GM04504 (cell line): Measurements from ENCODE around the gene DLK1.

Experiments used
- DNase-seq: peaks from one replicate; pipeline ENCODE4 v3.0.0-alpha.2; 2012; ENCODE audit warnings: low read depth

The DLK1 gene

DNA sequence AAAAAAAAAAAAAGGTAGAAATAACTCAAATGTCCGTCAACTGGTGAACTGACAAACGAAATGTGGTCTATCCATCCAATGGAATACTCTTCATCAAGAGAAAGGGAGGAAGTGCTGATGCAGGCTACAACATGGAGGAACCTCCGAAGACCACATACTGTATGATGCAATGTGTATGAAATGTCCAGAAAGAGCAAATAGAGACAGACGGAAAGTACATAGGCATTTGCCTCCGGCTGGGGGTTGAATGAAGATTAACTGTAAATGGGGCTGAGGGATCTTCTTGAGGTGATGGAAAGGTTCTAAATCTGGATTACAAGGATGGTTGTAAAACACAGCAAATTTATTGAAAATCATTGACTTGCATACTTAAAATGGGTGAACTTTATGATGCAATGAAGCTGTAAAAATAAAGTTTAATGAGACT lies 35.4 kb downstream of the DLK1 start:
- no peak for DNase-seq

- DNase-seq, result no peak
These were observed 36.2 kb downstream of the DLK1 start for GRCh38 chr14:100762901-100763300.

GRCh38 chr14:100764471-100765115 lies 37.9 kb downstream of the DLK1 start:
- DNase-seq, result no peak

DNA sequence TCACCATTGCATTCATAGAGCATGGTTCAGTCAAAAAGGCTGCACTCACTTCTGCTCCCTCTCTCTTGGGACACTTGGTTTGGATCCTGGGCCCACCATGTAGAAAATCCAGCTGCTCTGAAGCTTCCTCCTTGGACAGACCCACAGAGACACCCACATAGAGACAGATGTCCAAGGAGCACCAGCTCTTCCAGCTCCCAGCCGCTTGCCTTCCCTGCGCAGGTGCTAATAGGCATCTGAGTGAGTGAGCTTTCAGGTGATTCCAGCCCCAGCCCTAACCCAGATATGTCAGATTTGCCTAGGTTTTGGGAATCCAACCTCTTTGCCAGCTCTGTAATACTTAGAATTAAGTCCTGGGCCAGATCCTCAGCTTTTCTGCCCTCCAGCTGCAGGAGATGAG lies 38.6 kb downstream of the DLK1 start:
- DNase-seq, result no peak

DNA sequence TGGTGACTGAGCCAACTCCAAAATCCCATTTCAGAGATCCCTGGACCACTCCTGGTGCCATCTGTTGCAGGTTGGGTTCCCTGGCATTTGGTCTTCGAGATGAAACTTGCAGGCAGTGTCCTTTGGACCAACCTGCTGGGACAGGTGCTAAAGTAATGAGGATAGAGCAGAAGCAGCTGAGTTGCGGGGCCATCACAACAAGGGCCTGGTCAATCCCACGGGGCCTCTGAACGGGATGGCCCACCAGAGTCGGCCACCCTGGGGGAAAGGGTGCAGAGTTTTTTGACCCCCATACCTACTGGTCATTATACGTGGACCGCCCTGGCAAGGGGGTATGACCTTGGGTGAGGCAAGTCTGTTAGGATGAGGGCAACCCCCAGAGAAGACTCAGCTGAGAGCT lies 39.3 kb downstream of the DLK1 start:
- no peak for DNase-seq

DNA sequence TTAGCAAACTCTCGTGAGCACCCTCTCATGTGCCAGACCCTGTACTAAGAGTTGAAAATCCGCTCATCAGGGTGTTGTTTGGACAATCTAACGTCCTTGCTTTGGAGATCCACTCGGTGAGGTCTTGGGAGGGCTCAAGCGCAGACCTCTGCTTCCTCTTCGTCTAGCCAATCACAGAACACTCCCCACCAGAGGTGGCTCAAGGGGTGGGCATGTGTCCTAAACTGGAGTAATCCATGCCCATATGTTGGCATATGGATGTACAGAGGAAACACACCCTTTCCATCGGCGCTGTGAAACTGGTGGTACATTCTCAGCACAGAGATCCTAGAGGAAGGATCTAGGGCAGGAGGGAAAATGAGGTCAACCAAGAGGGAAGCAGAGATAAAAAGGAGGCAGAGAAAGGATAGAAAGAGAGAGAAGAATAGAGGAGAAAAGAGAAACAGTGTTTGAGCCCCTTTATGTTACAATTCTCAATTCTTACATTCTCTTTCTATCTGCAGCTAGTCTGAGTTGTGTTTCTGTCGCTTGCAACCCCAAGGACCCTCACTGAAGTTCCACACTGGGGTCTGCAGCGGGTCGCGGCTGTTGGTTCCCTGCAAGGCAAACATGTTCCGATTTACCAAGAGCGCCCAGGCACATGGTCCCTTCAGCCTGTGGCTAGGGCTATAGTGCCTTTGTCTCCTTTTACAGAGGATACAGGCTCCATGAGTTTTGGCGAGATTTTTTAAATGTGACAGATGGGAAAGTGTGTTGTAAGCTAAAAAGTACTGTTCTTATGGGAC lies 40.5 kb downstream of the DLK1 start:
- no peak for DNase-seq

- no peak for DNase-seq
These were observed 41.3 kb downstream of the DLK1 start for GRCh38 chr14:100767788-100768536.

DNA sequence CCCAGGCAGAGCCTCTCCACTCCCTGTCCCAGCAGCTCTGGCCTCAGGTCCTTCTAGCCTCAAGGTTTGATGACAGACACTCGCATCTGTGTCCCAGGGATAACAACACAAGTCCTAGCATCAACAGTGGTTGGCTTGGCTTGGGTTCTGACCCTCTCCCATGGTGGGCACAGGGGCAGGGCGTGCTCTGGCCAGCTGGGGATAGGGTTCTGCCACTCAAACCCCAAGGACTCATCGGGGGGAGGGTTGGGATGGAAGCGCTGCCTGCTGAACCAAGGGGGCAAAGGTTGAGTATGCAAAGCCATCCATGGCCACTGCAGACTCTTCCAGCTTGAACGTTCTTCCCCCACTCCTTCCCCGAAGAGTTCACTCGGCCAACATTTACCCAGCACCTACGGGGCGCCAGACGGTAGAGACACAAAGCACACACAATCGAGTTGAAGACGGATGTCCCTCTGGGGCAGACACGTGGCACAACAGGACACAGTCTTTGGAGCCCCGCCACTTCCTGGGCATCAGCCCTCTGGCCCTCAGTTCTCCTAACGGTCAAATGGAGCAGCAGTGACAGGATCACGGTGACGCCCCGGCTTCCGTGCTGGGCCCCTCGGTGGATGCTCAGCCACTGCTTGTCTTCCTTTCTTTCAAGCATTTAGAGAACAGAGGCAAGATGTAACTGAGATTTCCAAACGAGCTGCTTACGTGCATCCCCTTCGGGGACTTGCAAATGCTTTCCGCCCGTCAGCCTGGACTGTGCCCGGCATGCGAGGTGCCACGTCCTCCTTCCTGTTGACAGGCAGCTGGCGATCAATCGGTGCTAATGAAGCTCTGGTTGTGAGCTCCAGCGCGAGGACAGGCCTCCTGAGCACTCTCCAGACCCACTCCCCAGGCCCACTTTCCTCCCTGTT lies 42.6 kb downstream of the DLK1 start:
- no peak for DNase-seq

DNA sequence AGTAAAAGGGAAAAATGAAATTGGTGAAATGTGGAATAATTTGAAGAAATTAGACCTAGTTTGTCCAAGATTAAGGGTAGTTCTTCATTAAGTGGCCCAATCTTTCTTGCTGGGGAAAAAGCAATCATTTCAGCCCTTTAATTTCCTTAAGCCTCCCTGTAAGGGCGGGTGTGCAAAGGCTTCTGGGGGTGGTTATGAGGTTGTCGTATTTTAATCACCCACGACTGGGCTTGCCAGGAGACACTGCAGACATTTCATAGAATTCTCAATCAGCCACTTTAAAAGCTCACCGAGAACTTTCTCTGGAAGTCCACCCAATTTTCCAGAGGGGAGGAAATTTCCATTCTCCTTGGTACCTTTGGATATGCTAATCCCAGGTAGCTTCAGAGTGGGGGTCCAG lies 43.4 kb downstream of the DLK1 start:
- no peak for DNase-seq

- no peak for DNase-seq
These were observed 44.0 kb downstream of the DLK1 start for GRCh38 chr14:100770605-100771120.

GRCh38 chr14:100771121-100771800 lies 44.6 kb downstream of the DLK1 start:
- no peak for DNase-seq

GRCh38 chr14:100772607-100773165 lies 46.0 kb downstream of the DLK1 start:
- DNase-seq, result no peak

DNA sequence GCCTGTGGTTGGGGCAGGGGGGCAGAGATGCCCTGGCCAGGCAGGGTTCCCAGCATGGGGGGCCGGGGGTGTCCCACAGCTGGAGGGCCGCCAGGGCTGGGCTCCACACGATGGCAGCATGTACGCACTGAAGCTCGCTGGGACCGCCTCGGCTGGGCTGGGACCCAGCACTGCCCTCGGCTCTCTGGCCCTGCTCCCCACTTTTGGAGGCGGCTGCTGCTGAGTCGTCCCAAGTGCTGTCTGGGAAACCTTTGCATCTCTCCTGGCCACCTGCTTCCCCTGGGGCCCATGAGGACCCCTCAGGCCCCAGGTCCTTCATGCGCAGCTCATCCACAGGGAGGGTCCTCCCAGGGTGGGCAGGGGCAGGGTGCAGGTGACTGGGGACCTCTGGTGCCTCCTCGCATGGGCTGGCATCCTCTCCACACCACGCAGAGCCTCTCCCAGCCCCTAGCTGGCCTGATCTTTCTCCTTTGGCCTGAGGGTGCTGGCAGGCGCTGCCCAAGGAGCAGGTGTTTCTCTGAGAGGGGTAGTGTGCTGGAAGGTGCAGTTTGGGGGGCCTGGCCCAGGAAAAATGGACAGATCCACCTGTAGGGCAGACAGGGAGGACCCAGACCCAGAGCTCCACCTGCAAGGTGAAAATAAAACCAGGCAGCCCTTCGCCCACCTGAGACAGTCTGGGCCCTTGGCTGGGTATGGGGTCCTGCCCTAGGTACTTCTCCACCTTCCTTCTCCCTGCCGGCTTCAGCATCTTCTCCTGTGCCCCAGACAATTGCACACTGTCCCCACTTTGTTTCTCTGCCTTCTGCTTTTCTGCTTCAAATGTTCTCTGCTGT lies 46.9 kb downstream of the DLK1 start:
- no peak for DNase-seq

- DNase-seq, result no peak
These were observed 47.5 kb downstream of the DLK1 start for GRCh38 chr14:100774164-100774537.

DNA sequence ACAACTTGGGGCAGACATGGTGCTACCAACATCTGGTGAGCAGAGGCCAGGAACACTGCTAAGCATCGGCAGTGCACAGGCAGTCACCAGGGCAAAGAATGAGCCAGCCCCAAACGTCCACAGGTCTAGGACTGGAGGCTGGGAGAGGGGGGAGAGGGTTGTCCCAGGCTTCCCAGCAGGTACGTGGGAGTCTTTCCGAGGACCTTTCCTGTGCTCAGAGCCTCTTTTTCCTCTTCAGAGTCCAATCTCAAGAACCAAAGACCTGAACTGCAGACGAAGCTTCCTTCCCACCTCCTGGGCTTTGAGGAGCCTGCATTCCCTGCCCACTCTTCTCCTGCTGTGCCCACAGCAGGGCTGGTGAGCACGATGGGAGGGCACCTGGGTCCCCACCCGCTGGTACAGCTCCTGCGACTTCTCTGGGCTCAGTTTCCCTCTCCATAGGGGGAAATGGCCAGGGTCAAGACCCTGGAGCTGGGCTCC lies 48.7 kb downstream of the DLK1 start:
- no peak for DNase-seq

- no peak for DNase-seq
These were observed 49.3 kb downstream of the DLK1 start for GRCh38 chr14:100775831-100776591.

DNA sequence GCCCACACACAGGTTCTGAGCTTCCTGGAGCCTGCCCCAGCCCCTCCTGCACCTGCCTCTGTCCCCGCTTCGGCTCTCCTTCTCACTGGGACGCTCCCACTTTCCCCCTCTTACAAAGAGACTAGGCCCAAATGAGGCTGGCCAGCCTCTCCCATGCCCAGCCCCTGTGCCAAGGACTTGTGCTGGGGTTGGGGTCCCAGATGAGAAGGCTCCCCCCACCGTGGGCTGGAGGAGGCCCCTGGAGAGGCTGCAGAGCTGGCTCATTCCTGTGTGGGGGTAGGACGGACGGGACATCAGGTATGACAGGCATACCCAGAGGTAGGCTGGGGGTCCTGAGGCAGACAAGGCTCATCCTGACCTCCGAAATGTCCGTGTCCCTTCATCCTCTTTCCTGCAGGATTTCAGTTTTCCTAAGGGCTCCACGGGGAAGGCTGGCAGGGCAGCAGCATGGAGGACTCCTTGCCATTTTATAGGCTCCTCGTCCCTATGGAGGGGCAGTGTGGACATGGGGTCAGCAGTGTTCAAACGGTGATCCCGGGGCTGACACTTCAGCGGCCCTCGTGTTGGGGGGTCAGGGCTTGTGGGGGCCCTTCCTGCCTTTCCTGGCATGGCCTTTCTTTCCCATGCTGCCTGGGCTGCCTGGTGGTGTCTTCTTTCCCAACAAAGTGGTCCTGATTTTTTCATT lies 50.1 kb downstream of the DLK1 start:
- DNase-seq, result no peak

- no peak for DNase-seq
These were observed 50.7 kb downstream of the DLK1 start for GRCh38 chr14:100777366-100777817.
